ENCODE results near the gene TIMM44.
"Not testable (repeated sequence)": the region's sequence is repeated elsewhere in the genome, so short reads cannot be mapped to it uniquely, and the experiment has no call there.

TIMM44 gene

DNA sequence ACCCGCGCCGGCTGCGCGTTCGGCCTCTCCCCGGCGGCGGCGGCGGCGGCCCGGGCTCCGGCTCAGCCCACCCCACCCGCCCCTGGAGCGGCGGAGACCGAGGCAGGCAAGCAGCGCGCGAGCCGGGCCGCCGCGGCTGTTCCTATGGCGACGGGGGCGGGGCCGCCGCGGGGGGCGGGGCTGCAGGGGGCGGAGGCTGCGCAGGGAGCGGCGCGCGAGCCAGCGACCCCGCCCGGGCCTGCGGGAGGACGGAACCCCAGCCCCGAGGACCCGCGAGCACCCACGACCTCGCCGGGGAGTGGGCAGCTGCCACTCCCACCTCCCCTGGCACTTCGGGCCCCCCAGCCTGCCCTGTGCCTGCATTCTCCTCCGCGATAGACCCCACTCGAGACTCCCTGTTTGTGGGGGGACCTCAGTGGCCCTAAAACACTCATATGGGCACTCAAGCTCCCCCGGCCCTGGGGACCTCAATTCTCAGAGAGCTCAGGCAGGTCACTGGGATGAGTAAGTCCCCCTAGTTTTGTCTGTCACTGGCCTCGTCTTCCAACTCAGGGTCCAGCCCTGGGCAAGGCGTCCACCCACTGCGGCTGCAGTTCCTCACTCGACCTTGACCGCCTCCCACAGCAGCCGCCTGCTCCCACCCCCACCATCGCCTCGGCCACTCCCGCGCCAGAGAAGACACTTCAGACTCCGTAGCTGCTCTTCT is 17.3 kb downstream of the TIMM44 start, which contains the start of gene CTXN1:
Gene CTXN1 (minus strand): TSS at position 115 of the 706 bp plus-strand sequence. CDS start 597 bp downstream, outside the sequence.
- no peak for DNase-seq (ENCODE audit: low read depth in 2 of 2)

DNA sequence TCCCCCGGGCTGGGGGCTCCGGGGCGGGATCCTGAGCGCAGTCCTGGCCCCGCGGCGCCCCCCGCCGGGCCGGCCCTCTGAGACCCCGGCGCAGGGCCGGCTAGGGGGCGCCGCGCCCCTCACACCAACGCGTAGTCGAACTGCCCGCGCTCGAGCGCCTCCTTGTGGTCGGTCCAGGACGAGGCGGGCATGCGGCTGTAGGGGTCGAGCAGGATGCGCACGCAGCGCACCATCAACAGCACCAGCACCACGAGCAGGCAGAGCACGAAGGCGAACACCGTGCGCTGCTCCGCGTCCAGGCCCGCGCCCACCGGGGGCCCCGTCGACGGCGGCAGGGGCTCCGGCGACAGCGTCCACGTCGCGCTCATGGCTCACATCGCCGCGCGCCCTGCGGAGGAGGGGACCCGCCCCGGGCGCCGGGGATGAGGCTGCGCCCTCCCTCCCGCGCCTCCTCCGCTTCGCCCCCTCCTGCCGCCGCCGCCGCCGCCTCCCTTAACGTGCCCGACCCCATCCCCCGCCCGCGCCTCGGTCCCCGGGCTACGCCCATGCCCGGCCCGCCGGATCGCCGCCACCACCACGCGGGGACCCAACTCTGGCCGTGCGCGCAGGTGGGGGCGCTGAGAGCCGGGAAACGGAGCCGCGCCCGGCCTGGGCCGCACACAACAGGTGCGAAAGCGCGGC is 18.2 kb downstream of the TIMM44 start:
- DNase-seq (ENCODE audit: low read depth in 2 of 2) = peak in 1 of 2 experiments; percentile 47

DNA sequence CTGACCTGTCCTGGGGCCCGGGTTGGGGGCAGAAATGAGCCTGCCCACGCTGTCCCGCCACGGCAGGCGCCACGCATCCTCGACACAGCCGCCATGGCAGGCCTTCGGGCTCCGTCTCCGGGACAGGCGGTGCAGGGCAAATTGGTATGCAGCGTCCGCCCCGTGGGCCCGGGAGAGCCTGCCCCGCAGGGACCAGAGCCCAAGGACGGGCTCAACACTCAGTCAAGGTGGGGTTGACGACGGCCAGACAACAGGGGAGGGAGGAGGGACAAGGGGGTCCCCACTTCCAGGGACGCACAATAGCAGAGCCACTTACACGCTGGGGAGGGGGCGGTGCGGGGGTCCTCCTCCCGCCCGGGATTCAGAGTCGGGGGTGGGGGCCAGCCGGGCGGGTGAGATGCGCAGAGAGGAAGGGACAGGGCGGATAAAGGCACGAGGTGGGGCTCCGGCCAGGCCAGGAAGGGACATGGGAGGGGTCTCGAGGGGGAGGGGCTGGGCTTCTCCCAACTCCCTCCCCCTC is 18.8 kb downstream of the TIMM44 start:
- no peak for DNase-seq (ENCODE audit: low read depth in 2 of 2)

DNA sequence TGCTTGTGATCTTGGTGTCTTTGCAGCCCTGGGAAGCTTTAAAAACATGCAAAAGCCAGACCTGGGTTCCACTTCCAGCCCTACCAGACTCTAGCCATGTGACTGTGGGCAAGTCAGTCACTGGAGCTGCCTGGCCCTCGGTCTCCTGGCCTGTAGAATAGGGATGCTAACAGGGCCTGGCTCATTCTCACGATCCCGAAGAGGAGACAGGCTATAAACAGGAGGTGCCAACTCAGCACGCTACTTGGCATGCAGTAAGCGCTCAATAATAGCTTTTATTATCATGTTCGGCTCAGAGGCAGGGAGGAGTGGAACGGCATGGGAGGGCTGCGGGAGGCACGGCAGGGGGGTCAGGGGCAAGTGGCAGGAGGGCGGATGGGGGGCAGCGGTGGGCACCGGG is 19.2 kb downstream of the TIMM44 start:
- DNase-seq (ENCODE audit: low read depth in 2 of 2) = no peak

DNA sequence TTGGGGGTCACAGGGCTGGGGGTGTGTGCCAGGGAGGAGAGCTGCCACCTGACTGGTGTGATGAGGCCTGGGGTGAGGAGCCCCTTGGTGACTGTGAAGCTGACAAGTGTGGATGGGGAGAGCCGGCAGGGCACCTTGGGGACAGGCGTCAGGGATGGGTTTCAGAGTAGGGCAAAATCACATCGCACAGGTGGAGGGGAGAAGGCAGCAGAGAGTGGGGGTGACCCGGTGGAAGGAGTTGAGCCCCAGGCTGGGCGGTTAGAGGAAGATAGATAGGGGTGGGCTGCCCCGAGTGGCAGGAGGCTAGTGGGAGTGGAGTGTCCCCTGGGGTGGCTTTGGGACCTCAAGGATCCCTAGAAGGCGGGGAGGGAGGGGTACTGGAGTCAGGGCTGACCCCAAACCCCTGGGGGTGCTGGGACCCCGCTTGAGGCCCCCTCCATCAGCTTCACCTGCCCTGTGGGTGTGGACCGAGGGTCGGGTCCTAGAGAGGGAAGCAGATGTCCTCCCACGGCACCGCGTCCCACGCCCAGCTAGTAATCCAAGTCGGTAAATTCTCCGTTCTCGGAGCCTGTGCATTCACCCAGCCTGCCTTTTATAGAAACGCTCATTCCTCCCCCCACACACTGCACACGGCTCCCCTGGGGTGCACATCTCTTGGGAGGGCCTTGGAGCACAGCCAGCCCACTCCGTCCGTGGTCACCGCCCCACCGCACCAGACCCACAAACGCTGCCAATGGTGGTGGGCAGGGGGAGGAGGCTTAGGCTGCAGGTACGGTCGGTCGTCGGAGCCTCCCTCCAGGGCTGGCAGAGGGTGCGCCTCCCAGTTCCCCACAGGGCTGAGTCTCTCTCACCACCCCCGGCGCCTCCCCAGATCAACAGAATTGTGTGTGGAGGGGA is 19.9 kb downstream of the TIMM44 start:
- DNase-seq (ENCODE audit: low read depth in 2 of 2) = no peak

DNA sequence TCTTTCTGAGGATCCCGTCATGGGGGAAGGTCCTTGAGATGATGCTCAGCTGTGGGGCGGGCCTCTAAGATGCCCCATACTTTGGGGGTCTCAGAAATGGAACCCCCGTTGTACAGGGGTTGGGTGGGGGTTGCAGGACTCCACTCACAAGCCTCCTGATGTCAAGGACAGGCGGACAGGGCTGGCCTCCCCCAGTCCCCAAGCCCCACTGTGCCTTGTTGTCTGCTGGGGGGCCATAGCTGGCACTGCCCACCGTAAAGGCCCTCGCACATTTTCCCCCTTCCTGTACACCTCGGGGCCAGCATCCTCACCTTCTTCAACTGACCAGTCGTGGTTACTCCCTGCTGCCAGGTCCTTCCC is 20.6 kb downstream of the TIMM44 start:
- no peak for DNase-seq (ENCODE audit: low read depth in 2 of 2)

DNA sequence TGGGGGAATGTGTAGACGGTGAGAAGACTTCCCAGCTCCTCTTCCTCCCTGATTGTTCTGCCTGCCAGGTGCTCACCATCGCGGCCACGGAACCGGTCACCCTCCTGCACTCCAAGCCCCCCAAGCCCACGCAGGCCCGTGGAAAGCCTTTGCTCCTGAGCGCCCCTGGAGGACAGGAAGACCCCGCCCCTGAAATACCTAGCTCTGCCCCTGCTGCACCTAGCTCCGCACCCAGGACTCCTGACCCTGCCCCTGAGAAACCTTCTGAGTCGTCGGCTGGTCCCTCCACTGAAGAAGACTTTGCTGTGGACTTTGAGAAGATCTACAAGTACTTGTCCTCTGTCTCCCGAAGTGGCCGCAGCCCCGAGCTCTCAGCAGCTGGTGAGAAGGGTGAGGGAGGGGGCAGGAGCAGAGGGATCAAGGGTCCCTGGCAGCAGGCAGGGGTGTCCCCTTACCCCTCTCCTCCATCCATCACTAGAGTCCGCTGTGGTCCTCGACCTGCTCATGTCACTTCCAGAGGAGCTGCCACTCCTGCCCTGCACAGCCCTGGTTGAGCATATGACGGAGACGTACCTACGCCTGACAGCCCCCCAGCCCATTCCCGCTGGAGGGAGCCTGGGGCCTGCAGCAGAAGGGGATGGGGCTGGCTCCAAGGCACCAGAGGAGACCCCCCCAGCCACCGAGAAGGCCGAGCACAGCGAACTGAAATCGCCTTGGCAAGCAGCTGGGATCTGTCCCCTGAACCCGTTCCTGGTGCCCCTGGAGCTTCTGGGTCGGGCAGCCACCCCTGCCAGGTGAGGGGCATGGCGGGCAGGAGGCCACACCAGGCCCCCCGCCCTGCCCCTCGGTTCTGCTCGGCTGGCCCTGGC is 21.3 kb downstream of the TIMM44 start:
- DNase-seq (ENCODE audit: low read depth in 2 of 2) = no peak

DNA sequence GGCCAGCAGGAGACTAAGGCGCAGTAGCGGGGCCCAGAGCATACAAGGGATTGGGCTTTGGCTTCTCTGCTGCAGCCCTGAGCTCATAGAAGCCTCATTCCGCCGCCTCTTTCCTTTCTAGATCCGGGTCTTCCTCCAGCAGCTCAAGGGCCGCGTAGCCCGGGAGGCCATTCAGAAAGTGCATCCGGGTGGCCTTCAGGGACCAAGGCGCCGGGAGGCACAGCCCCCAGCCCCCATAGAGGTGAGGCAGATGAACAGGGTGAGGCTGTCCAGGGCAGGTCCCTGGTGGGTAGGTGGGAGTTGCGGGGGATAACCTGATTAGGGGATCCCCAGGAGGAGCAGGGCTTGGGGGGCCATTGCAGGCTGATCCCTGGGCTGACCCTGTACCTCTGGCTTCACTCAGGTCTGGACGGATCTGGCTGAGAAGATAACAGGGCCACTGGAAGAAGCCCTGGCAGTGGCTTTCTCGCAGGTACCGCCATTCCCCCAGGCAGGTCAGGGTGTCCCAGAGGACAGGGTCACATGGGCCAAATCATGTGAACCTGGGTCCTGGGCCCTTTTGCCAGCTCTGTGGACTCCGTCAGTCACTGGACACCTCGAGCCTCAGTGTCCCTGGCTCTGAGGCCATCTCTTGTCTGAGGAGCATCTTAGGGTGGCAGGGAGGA is 22.0 kb downstream of the TIMM44 start:
- DNase-seq (ENCODE audit: low read depth in 2 of 2) = no peak

DNA sequence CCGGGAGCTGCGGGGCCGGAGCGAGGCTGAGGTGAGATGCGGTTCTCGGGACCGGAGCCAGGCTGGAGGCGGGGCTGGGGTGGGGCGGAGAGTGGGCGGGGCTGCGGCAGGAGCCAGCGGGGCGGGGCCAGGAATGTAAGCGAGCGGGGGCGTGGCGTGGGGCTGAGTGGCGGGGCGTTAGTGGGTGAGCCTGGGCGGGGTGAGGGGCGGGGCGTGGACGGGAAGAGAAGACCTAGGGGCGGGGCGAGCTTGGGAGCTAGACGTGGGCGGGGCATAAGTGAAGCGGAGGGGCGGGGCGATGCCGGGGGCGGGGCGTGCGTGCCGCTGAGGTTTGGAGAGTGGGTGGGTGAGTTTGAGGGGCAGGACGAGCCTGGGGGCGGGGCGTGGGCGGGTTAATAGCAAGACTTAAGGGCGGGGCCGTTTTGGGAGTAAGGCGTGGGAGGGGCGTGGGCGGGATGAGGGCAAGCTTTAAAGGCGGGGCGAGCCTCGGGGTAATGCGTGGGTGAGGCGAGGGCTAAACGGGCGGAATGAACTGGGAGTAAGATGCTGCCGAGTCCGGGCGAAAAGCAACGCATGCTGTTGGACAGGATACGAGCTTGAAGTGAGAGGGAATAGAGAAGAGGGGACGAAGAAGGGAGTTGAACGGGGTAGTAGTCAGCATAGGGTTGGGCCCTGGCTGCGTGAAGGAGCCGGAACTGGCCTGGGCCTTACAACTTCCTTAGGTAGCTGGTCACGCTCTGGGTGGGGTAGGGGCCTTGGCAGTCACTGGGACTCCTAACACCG is 22.8 kb downstream of the TIMM44 start:
- peak; percentile 90 to 93 for DNase-seq (ENCODE audit: low read depth in 2 of 2)

DNA sequence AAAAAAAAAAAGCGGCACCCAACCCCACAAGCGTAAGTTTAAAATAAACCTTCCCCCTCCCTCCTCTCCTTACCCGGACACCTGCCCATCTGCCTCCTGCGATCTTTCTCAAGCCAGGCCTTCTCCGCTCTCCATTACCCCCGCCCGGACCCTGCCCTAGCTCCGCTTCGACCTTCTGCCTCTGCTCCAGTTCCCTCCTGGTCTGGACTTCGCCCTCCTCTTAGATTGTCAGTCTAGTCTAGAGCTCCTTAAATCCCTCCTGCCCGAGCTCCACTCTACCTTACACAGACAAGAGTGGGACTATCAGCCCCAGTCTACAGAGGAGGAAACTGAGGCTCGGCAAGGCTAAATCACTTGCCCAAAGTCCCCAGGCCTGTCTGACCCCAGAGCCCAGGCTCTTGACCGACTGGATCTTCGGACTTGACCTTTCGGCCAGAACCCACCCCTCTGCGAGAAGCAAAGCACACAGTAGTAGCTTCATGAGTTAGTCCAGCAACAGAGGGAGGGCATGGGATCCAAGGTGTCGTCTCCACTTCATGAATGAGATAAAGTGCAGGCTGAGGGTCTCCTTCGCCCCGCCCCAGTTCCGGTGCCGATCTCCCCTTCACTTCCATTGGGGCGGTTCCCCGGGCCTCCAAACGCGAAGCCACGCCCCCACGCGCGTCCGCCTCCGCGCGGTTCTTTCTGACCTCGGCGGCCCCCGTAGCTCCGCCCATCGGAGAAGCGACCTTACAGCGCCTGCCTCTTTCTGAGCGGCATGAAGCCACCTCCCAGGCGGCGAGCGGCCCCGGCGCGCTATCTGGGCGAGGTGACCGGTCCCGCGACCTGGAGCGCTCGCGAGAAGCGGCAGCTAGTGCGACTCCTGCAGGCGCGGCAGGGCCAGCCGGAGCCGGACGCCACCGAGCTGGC is 23.6 kb downstream of the TIMM44 start, which contains the start of gene SNAPC2:
Gene SNAPC2 (plus strand): TSS at position 729 of the 909 bp plus-strand sequence. CDS start 29 bp downstream, at position 758.
- peak; percentile 90 to 91 for DNase-seq (ENCODE audit: low read depth in 2 of 2)

DNA sequence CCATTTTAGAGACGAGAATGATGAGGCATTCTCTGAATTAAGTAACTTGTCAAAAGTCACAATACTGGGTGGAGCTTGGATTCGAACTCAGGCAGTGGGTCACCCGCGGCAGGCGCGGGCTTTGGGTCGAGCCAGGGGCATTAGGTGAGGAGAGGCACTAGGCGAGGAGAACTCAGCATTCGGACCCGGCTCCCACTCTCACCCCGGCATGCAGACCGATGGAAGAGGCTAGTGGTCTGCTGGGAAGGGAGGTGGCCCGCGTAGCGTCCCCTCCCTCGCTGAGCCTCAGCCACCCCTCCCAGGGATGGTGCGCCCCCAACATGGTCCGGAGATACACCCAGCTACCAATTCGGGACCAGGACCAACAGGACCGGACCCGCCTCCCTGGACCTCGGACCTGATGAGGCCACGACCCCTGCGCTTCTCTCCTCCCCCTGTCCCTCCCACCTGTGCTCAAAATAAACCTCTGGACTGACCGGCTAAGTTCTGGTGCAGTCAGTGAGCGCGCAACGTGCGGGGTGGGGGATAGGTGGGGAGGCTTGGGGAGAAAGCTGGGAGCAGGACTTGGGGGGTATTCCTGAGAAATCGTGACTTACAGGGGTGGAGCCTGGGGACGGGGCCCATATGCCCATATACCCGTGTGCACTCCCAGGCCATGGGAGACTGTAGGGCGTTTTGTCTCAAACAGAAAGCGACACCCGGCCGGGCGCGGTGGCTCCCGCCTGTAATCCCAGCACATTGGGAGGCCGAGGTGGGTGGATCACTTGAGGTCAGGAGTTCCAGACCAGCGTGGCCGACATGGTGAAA is 24.6 kb downstream of the TIMM44 start:
- DNase-seq (ENCODE audit: low read depth in 2 of 2) = no peak

DNA sequence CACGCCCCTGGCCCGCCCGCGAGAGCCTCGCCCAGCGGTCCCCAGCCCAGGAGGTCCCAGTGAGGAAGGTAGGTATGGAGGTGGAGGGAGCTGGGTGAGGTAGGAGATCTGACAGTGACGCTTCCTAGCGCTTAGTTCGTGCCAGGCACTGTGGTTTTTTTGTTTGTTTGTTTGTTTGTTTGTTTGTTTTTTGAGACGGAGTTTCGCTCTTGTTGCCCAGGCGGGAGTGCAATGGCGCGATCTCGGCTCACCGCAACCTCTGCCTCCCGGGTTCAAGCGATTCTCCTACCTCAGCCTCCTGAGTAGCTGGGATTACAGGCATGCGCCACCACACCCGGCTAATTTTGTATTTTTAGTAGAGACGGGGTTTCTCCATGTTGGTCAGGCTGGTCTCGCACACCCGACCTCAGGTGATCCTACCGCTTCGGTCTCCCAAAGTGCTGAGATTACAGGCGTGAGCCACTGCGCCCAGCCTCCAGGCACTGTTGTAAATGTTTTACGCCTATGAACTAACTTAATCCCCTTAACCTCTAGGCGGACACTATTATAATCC is 25.3 kb downstream of the TIMM44 start:
- DNase-seq (ENCODE audit: low read depth in 2 of 2) = not testable (repeated sequence)

DNA sequence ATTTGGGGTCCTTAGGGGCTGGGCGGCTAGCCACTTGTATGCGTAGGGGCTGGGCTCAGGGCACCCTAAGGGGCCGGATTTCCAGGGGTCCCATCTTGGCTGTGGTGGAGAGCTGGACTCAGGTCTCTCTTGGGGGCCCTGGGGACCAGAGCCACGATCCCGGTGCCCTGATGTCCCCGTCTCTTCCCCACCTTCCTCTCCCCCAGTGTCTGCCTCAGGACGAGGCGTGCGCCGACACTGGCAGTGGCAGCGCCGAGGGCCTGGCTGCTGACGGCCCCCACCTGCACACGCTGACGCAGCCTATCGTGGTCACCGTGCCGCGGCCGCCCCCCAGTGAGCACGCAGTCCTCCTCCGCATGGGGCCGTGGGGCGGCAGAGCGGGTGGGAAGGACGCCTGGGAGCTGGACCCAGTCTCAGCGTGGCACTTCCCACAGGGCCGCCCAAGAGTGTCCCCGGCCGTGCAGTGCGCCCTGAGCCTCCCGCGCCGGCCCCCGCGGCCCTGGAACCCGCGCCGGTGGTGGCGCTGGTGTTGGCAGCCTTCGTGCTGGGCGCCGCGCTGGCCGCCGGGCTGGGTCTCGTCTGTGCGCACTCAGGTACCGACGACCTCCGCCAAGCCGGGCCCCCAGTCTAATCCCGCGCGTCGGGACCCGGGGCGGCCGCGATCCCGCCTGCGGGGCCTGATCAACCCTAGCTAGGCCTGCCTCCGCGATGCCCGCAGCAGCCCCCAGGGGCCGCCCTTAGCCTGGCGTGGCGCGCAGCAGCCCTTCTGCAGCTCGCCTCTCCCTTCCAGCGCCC is 26.0 kb downstream of the TIMM44 start:
- no peak for DNase-seq (ENCODE audit: low read depth in 2 of 2)

DNA sequence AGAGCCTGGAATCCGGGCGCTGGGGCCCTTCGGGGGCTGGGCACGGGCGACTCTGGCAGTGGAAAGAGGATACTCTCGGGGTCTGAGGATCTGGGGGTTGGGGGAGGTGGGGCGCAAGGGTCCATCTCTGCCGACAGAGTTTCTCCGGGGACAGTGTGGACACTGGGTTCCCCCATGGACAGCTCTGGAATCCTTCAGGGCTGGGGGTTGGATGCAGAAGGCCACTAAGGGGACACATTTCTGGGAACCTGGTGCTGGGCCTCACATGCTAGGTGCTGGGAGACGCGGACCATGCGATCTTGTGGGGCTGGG is 26.6 kb downstream of the TIMM44 start:
- no peak for DNase-seq (ENCODE audit: low read depth in 2 of 2)

DNA sequence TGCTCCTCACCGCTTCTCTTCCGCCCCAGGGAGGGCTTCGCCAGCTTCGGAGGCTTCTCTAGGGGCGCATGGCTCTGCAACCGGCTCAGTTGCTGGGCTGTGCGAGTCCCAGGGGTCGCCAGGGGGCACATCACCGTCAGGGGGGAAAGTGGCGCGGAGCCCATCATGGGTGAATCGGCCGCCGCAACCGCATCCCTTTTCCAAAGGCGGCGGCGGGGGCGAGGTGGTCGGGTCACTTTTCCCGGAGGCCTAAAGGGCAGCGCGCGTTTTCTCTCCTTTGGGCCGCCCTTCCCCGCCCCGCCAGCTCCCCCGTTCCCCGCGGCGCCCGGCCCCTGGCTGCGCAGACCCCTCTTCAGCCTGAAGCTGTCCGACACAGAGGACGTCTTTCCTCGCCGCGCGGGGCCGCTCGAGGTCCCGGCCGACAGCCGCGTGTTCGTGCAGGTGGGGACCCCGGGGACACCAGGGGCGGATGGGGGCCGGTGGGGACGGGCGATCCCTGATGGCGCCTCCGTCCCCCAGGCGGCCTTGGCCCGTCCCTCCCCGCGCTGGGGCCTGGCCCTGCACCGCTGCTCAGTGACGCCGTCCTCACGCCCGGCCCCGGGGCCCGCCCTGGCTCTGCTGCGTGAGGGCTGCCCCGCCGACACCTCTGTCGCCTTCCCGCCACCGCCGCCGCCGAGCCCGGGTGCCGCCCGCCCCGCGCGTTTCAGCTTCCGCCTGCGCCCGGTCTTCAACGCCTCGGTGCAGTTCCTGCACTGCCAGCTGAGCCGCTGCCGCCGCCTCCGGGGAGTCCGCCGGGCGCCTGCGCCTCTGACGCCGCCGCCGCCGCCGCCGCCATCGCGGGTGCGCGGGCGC is 27.1 kb downstream of the TIMM44 start:
- DNase-seq (ENCODE audit: low read depth in 2 of 2) = no peak

Data from fibroblast of skin of left quadriceps (primary cell).